ENCODE results near the gene RAB15.

The RAB15 gene

DNA sequence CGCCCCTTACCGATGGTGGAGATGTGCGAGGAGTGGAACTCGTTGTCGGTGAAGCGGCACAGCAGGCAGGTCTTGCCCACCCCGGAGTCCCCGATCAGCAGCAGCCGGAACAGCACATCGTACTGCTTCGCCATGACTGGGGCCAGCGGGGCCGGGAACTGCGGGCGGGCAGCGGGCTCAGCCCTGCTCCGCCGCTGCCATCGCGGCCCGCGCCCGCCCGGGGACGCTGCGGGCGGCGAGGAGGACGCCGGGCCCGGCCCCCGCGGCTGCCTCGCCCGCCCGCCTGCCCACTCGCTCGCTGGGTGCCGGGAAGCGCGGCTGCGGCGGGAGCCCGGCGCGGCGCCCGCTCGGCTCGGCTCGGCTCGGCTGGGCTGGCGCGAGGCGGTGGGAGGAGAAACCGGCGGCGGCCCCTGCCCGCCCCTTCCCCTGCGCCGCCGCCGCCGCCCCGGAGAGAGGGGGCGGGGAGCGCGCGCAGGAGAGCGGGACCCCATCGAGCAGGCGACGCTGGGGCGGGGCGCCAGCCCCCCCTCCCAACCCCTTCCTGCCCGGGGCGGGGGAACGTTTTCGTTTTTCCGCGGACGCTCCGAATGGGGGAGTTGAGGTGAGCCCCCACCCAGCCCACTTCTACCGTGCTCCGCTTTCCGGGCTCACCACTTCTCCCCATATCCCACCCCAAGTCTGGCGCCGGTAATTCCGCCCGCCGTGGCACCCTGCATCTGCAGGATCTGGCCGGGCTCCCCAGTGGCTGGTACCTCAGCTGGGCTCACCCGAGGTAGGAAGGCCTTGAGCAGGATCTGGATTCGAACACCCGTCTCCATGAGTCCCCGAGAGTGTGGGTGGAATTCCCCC lies at the start of gene RAB15:
RAB15 (minus strand) TSS at position 394 of the 849 bp plus-strand sequence; CDS start at position 134, 260 bp downstream.
- no peak for DNase-seq

DNA sequence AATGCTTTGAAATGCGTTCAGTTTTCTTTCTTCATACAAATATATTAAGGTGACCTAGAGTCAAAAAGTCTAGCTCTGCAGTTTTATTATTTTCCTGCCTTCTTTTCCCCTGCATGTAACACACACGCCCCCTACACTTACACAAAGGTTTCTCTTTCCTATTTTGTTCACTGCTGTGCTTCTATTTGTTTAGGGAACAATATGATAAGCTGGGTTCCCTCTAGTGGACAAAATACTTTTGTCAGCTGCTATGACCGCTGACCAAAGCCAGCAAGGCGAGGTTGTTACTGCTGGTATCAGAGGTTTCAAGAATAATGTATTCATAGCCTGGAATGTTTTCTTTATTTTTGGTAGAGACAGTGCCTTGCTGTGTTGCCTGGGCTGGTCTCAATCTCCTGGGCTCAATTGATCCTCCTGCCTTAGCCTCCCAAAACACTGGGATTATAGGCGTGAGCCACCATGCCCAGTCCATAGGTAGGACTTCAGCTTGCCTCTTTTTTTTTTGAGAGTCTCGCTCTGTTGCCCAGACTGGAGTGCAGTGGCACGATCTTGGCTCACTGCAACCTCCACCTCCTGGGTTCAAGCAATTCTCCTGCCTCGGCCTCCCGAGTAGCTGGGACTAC lies 47.9 kb upstream of the RAB15 start:
- peak; percentile 91 for DNase-seq

DNA sequence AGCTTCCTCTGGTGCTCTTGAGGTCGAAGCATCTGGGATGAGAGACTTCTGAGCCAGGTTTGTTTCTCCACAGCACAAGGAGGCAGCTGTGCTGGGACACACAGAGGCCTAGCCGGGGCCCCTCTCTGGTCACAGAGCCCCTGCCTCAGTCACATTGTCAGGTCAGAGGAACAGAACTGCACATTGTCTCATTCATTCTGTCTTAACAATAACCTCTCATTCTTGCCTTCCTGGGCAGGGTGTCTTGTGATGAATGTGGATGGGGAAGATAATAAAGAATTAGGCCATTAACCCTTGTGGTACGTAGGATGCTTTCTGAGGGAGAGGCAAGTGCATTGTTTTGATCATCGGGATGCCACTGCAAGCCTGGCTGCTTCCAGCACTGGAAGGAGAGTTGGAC lies 44.3 kb upstream of the RAB15 start:
- no peak for DNase-seq

DNA sequence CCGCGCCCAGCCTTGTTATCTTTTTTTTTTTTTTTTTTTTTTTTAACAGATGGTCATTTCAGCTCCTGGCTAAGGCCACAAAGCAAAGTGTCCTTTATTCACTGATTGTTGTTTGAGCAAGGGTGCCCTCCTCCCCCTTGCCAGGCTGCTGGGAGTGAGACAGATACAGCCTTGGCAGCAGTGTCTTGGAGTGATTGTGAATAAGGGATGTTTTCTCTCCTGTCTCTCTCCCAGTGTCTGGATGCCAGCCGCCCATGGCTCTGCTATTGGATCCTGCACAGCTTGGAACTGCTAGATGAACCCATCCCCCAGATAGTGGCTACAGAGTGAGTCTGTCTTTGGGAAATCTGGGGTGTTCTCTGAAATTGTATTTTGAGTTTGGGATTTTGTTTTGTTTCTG lies 43.3 kb upstream of the RAB15 start:
- no peak for DNase-seq

DNA sequence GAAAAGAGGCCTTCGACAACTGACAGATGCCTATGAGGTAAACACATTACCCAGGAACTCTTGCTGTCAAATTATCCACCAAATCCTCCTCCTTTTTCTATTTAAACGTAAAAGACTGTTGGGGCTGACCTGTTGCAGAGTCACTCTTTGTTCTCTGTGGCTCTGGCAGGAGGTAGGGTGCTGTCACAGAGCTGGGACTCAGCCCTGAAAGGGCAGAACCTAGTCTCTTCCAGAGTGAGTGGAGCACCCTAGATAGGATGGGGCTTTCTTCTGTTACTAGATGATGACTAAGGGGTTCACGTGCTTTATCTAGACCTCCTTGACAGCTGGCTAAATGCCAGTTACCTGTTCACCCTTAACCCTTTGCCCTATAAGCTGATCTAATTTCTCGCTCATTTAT lies 40.2 kb upstream of the RAB15 start:
- no peak for DNase-seq

DNA sequence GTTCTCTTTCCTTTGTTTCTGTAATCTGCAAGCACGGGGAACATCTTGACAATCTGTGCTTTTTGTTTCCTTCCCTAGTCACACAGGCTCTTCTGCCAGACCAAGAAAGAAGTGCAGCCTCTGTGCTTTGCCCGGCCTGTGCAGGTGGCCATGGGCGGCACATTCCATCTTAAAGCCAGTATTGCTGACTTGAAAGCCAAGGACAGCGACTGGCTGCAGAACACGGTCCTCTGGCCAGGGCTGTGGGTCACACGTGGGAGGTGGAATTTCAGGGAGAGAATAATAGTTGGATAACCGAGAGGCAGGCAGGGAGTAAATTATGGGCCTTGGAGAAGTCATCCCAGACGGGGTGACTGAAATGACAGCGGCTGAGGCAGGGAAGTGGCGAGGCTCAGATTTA lies 39.4 kb upstream of the RAB15 start:
- no peak for DNase-seq

DNA sequence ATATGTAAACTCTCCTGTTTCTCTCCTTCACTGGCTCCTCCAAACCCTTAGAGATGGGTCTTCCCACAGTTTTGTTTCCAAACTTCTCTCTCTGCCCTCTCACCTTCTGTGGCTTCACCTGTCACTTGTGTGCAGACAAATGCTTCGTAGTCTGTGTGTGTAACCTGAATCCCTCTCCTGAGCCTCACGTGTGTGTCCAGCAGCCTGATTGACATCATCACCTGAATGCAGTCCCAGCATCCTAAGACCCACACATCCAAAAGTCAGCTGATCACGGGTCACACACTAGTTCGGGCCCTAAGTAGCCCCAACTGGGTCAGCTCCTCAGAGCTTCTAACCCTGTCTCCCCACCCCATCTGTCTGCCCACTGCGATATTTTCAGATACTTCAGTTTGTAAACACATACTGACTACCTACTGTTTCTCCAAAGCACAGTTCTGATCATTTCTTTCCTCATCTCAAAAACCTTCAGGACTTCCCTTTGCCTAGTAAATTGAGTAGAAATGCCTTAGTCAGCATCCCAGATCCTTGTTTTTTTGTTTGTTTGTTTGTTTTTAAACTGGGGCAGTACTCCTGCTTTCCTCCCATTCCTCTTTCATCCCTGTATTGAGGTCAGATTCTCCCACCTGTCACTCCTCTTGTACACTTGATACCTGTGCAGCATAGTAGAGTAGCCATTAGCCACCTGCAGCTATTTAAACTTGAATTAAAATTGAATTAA lies 38.2 kb upstream of the RAB15 start:
- DNase-seq: no peak

DNA sequence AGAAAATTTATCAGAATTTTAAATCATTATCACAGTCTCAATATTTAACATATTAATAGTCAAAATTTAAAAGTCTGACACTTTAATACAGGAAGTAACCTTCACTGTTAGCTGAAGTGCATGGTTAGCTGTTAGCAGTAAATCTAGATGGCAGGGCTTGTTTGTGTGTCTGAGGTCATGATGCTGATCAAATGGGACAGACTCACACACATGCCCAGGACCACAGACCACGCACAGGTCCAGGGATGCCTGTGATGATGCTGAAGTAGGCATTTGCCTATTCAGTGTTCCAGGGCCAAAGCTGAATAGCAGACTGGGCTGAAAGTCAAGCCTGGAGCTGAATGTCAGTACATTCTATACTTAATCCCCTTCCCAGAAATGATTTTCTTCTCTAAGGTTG lies 35.1 kb upstream of the RAB15 start:
- no peak for DNase-seq

DNA sequence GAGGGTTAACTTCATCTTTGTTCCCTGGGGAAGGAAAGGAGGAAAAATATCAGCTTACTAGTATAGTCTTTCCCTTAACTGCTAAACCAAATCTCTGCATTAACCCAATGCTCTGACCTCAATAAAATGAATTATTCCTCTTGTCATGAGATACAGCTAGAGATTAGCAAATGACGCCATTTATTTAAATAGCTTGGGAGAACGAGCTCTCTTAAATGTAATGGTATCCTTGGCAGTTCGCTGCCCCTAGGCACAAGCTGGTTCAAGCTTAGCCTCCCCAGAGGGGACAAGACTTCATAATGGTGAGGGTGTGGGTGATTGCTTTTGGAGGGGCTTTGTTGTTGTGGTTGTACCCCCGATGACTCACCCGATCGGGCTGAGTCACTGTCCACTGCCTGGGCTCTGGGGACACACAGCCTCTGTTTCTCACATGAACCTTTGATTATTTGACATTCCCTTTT lies 34.2 kb upstream of the RAB15 start:
- DNase-seq: no peak

DNA sequence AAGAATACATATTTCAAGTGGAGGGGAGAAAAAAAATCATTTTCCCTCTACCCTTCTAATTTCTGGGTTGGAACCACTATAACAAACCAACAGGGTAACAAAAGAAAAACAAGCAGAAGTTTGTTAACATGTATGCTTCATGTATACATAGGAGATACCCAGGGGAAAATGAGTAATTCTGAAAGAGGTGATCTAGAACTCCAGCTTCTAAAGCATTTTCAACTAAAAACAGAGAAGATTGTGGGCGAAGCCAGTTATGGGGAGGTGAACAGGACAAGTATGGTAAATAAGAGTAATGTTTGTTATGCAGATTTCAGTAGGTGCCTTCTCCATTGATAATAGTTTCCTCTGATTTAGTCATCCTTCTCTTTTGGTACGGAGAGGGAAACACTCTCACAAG lies 31.3 kb upstream of the RAB15 start:
- DNase-seq: no peak

DNA sequence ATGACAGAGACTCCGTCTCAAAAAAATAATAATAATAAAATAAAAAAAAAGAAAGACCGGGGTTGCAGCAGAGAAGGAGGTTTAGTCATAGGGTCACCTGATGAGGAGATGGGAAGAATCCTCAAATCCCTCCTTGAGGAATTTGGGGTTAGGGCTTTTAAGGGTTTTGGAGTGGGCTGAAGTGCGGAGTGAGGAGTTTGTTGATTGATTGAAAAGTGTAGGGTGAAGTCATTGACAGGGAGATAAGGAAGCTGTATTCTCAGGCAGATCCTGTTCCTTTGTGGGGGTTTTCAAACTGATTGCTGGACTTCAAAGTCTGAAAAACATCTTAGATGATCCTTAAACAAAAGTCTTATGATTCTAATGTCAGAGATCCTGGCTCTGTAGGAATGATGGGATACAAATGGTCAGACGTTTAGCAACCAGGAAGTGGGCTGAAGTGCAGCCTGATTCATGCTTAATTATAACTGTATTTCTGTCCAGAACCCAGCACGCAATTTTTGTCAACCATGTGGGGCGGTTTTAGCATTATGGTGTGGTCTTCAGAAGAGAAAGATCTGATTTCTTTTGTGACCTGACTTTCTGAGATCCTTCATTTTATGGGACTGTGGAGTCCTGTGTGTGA lies 30.6 kb upstream of the RAB15 start:
- no peak for DNase-seq

DNA sequence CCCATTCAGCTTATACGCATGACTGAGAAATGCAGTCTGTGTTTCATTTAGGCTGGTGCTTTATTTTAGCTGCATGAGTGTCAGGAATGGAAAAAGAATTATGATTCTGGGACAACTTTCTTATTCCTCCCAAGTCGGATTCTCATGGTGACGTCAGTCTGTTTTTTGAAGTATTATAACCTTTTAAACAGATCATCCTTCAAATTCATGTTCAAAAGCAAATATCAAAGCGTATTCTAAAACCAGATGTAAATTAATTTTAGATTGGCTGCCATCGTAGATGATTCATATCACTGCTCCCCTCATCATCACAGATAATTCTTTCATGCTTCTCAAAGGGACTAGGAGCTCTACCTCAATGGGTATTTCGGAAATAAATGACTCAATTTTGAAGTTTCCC lies 29.6 kb upstream of the RAB15 start:
- no peak for DNase-seq

DNA sequence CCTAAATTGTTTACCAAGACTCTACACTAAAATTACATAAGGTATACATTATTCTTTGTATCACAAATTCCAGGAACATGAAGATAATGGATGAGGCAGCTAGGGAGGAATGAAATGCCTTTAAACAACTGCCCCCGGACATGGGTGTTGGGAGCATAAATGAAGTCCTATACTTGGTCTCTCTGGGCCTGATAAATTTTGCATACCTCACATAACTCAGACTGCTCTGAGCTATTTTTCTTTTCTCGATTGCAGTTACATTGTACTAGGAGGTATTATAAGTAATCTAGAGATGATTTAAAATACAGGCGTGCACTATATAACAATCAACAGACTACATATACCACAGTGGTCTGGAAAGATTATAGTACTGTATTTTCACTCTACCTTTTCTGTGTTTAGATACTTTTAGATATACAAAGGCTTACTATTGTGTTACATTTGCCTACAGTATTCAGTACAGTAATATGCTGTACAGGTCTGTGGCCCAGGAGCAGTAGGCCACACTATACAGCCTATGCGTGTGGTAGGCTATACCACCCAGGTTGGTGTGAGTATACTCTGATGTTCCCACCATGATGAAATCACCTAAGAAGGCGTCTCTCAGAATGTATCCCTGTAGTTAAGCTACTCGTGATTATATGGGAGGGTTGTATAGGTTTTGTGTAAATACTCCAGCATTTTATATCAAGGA lies 28.9 kb upstream of the RAB15 start:
- DNase-seq: no peak

DNA sequence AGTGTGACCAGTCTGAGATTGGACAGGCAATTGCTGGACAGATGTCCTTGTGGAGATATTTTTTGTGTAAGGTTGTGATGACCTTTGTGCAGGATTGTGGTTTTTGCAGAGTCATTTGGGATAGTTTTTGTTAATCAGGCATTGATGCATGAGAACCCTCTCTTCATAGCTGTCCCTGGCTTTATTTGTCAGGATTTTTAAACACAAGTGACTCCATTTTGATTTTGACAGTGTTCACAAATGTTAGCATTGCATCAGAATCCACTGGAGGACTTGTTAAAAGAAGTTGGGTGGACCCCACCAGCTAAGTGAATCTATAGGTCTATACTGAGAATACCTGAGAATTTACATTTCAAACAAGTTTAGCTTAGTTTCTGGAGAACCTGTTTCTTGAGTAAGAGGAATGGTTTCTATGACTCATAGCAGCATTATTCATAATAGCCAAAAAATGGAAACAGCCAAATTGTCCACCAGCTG lies 26.4 kb upstream of the RAB15 start:
- DNase-seq: no peak

DNA sequence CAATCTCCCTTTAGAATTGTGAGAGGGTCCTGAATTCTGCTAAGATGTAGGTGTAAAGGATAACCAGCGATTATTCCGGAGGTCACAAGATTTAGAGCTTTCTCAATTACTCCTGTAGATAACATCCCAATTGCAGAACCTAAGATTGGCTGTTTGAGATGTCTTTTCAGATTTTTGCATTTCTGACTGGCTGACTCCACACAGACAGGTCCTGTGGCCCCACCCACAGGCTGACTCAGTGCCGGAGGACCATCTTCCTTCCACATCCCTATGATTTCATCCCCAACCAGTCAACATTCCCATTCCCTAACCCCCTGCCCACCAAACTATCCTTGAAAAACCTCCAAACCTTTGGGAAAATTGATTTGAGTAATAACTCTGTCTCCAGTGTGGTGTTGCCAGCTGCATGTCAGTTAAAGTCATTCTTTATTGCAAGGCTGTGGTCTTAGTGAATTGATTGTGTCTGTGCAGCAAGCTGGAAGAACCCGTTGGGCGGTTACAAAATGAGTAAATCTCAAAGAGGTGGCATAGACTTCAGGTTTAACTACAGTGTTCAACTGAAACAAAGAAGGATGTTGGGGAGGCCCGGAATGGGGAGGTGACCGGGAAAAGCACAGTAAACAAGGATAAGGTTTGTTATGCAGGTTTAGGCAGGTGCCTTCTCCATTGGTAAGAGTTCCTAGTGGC lies 25.1 kb upstream of the RAB15 start:
- DNase-seq: no peak

DNA sequence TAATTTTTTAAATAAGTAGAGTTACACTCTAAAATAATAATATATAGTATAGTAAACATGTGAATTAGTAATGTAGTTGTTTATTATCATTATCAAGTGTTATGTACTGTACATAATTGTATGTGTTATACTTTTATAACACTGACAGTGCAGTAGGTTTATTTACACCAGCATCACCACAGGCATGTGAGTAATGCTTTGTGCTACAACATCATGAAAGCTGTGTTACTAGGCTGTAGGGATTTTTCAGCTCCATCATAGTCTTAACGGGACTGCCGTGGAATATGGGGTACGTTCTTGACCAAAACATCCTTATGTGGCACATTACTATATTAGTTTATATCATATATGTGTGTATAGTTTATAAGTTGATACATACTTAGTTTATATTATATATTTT lies 23.2 kb upstream of the RAB15 start:
- no peak for DNase-seq

DNA sequence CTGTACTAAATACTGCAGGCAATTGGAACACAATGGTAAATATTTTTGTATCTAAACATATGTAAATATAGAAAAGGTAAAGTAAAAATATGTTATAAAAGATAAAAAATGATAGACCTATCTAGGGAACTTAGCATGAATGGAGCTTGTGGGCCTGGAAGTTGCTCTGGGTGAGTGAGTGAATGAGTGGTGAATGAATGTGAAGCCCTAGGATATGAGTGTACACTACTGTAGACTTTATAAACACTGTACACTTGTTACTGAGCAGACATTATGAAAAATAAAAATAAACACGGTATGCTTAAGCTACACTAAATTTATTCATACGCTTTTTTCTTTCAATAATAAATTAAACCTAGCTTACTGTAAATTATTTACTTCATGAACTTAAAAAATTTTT lies 22.4 kb upstream of the RAB15 start:
- DNase-seq: no peak

DNA sequence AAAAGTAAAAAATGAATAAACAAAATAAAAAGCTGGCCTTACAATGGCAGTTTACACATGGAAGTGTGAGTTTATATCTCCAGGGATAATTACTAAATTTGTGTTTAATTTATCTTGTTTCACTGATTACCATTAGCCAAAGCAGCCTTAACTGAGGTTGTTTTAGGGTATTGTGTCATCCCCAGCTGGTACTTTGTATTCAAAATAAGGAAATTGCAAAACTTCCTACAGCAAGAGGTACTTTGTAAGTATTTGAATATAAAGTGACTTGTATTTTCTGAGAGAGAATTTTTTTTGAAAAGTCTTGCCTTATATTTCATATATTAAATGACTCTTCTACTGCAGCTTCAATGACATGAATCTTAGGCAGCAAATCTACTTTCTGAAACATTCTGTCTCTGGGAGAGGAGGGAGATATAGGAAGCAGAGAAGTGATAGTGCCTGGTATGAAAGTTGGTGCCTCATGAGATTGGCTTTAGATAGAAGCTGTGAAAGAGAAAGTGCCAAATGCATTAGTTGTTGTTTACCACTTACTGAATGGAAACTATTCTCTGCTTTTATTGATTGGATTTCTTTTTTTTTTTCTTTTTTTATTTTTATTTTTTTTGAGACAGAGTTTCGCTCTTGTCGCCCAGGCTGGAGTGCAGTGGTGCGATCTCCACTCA lies 21.3 kb upstream of the RAB15 start:
- DNase-seq: peak; percentile 62

DNA sequence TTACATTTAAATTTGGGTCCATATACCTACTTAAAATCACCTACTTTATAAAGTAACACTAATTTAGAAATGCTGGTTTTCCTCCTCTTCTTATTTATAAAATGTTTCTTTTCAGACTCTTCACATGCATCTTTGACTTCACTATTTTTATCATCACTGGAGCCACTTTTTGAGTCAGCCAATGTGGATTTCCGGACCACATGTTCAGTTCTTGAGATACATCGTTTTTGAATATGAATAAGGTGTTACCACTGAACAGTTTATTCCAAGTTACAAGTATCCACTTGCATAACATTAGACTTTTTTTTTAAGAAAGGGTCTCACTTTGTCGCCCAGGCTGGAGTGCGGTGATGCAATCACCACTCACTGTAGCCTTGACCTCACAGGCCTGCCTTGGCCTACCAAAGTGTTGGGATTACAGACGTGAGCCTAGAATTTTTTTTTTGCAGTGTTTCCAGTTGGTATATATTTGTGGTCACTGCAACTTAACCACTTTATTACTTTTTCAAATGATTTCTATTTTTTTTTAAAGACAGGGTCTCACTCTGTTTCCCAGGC lies 20.3 kb upstream of the RAB15 start:
- DNase-seq: no peak

DNA sequence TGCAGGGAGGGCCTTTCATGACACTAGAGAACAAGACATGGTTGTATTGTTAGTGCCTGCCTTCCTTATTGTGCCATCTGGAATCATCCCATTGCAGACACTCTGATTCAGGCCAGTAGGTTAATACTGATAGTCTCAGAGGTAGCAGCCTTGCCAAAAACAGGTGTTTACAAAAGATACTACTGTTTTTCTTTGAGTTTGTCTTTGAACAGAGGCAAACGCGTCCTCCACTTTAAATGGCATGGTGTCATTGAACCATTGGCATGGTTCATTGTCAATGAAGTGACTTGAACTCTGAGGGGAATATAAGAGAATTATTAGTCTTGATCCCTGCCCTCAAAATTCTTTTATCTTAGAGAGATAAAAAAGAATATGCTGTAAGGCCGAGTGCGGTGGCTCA lies 18.8 kb upstream of the RAB15 start:
- peak; percentile 43 for DNase-seq

DNA sequence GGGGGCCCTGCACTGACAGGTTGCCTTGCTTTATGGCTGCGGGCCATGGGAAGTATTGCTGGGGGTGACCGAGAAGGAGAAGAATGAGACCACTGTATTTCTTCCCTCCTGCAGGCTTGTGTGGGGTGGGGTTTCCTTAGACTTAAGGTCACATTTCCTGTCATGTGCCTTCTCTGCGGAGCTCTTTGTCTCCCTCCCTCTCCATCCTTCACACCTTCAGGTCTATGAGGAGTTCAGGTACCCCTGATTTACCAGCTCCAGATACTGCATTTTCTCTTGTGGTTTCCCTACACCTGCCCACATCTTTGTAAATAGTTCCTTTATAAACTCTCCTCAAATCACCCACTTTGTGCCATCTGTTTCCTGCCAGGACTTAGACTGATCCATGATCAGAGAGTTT lies 18.2 kb upstream of the RAB15 start:
- peak; percentile 39 for DNase-seq

All from hematopoietic multipotent progenitor cell treated with erythropoietin and hydrocortisone succinate and interleukin-3 and kit ligand, for 6 days (in vitro differentiated cells).